DMS 273 treated with DMSO at 0.1 percent for 48 hours (cell line): ENCODE data around the gene KCP.

ENCODE experiments used
- DNase-seq: peaks from one replicate; lab custom pipeline; 2025; lab: John Stamatoyannopoulos, UW

KCP gene

GRCh38 chr7:128827971-128828711 is 82.4 kb downstream of the KCP start:
- DNase-seq = no peak

- no peak for DNase-seq
Measured at GRCh38 chr7:128827248-128827958, 83.1 kb downstream of the KCP start.

GRCh38 chr7:128826916-128827247 is 83.6 kb downstream of the KCP start:
- DNase-seq = no peak
